Measurements from ENCODE around the gene SMARCAL1. TPM values are rescaled to one million over a fixed set of nuclear protein-coding genes. Genes with fewer than 3 reads are reported as not detected.

The SMARCAL1 gene
- polyA plus RNA-seq, 1 donor from 2014 or later: 7.5 TPM

DNA sequence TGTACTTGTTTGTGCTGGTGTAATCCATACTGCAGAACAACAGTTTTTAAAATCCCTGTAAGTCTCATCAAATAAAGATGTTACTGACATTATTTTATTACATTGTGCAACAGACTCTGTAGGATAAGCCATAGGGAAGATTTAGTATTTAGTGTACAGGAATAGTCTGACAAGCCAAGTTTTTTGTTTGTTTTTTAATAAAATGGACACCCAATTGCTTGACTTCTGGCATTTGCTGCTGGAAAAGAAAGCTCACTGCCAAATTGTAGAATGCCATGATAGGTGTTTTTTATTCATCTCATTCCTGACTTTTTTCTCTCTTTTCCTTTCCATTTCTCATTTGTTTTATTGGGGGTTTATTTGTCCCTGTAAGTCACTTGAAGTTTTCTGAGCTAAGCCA lies 38.1 kb downstream of the SMARCAL1 start:
- TF ChIP-seq EZH2 (IDR thresholded peaks at IDR 0.05; ENCODE audit: borderline replicate concordance, insufficient read depth, low read length, poor library complexity, severe bottlenecking) (no peak), TAF1 (IDR thresholded peaks at IDR 0.05; ENCODE audit: low read depth) (no peak), POLR2AphosphoS5 (IDR thresholded peaks at IDR 0.05) (no peak), EP300 (conservative IDR thresholded peaks at IDR 0.05; ENCODE audit: poor library complexity, severe bottlenecking) (no peak), REST (IDR thresholded peaks at IDR 0.05; ENCODE audit: borderline replicate concordance) (no peak), MXI1 (conservative IDR thresholded peaks at IDR 0.05; ENCODE audit: poor library complexity, severe bottlenecking) (no peak), SMC3 (conservative IDR thresholded peaks at IDR 0.05; ENCODE audit: poor library complexity) (no peak), RAD21 (conservative IDR thresholded peaks at IDR 0.05) (no peak)
- TF ChIP-seq, protein P1, sequence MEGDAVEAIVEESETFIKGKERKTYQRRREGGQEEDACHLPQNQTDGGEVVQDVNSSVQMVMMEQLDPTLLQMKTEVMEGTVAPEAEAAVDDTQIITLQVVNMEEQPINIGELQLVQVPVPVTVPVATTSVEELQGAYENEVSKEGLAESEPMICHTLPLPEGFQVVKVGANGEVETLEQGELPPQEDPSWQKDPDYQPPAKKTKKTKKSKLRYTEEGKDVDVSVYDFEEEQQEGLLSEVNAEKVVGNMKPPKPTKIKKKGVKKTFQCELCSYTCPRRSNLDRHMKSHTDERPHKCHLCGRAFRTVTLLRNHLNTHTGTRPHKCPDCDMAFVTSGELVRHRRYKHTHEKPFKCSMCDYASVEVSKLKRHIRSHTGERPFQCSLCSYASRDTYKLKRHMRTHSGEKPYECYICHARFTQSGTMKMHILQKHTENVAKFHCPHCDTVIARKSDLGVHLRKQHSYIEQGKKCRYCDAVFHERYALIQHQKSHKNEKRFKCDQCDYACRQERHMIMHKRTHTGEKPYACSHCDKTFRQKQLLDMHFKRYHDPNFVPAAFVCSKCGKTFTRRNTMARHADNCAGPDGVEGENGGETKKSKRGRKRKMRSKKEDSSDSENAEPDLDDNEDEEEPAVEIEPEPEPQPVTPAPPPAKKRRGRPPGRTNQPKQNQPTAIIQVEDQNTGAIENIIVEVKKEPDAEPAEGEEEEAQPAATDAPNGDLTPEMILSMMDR (IDR thresholded peaks at IDR 0.05; ENCODE audit: poor library complexity, severe bottlenecking): no peak
- no peak overlapping the region for H2AFZ ChIP-seq (ENCODE audit: low read depth, low read length)
- no peak overlapping the region for H3K9ac ChIP-seq (ENCODE audit: low read length)
- no peak overlapping the region for H3K4me2 ChIP-seq (ENCODE audit: low read length)
- no peaks in the 10 kb centered on the region for H3K9me2 ChIP-seq (ENCODE audit: insufficient read depth, low read length)
- H3K79me2 ChIP-seq (replicated peaks; ENCODE audit: insufficient read depth, low read length): no peaks in the 10 kb centered on the region
- H3K4me3 ChIP-seq (ENCODE audit: low read length): no peak overlapping the region
- H4K20me1 ChIP-seq (ENCODE audit: insufficient read depth): no peaks in the 10 kb centered on the region
- no peak overlapping the region for H3K27ac ChIP-seq (ENCODE audit: low read length)
- no peaks in the 10 kb centered on the region for H3F3A ChIP-seq (ENCODE audit: insufficient read depth, low read length, poor library complexity, severe bottlenecking)
- H3K27me3 ChIP-seq (ENCODE audit: insufficient read depth, low read depth, low read length): no peaks in the 10 kb centered on the region
- H3K36me3 ChIP-seq (ENCODE audit: insufficient read depth, low read length): peaks cover 22% of the 10 kb centered on the region
- H3K9me3 ChIP-seq (ENCODE audit: low read length): no peaks in the 10 kb centered on the region

GRCh38 chr2:216450784-216451183 lies 38.5 kb downstream of the SMARCAL1 start:
- Histone ChIP-seq H3K4me3 (ENCODE audit: low read length) (no peak overlapping the region), H2AFZ (ENCODE audit: low read depth, low read length) (no peak overlapping the region)
- TF ChIP-seq EZH2 (IDR thresholded peaks at IDR 0.05; ENCODE audit: borderline replicate concordance, insufficient read depth, low read length, poor library complexity, severe bottlenecking): no peak
- TF ChIP-seq, protein P1 (IDR thresholded peaks at IDR 0.05; ENCODE audit: poor library complexity, severe bottlenecking): no peak
- TF ChIP-seq TAF1 (IDR thresholded peaks at IDR 0.05; ENCODE audit: low read depth): no peak
- TF ChIP-seq MXI1 (conservative IDR thresholded peaks at IDR 0.05; ENCODE audit: poor library complexity, severe bottlenecking): no peak
- TF ChIP-seq SMC3 (conservative IDR thresholded peaks at IDR 0.05; ENCODE audit: poor library complexity): no peak
- no peak for TF ChIP-seq REST (IDR thresholded peaks at IDR 0.05; ENCODE audit: borderline replicate concordance)
- no peak for TF ChIP-seq POLR2AphosphoS5 (IDR thresholded peaks at IDR 0.05)
- no peak for TF ChIP-seq EP300 (conservative IDR thresholded peaks at IDR 0.05; ENCODE audit: poor library complexity, severe bottlenecking)
- no peak for TF ChIP-seq RAD21 (conservative IDR thresholded peaks at IDR 0.05)

More at GRCh38 chr2:216450784-216451183, 38.5 kb downstream of the SMARCAL1 start:
- Histone ChIP-seq H3K36me3 (ENCODE audit: insufficient read depth, low read length) (peaks cover 22% of the 10 kb centered on the region), H3K9me3 (ENCODE audit: low read length) (no peaks in the 10 kb centered on the region), H3K4me2 (ENCODE audit: low read length) (no peak overlapping the region), H3K9ac (ENCODE audit: low read length) (no peak overlapping the region), H3K9me2 (ENCODE audit: insufficient read depth, low read length) (no peaks in the 10 kb centered on the region), H3K27me3 (ENCODE audit: insufficient read depth, low read depth, low read length) (no peaks in the 10 kb centered on the region), H4K20me1 (ENCODE audit: insufficient read depth) (no peaks in the 10 kb centered on the region), H3K27ac (ENCODE audit: low read length) (no peak overlapping the region), H3K79me2 (replicated peaks; ENCODE audit: insufficient read depth, low read length) (no peaks in the 10 kb centered on the region), H3F3A (ENCODE audit: insufficient read depth, low read length, poor library complexity, severe bottlenecking) (no peaks in the 10 kb centered on the region)

Data from neural cell (in vitro differentiated cells).